COLO668 (cell line): ENCODE data around the gene SRGAP3.

Experiments used
- DNase-seq: peaks from one replicate; lab custom pipeline; 2025; ENCODE audit not compliant: unreplicated experiment; lab: John Stamatoyannopoulos, UW

The SRGAP3 gene

GRCh38 chr3:9151240-9151639, 98.2 kb downstream of the SRGAP3 start:
- no peak for DNase-seq

GRCh38 chr3:9149566-9149965, 99.9 kb downstream of the SRGAP3 start:
- DNase-seq: no peak

GRCh38 chr3:9147896-9148266, 101.6 kb downstream of the SRGAP3 start:
- DNase-seq: no peak

- DNase-seq: no peak
Measured at GRCh38 chr3:9147215-9147895, 102.1 kb downstream of the SRGAP3 start.

- no peak for DNase-seq
Measured at GRCh38 chr3:9146367-9147071, 102.9 kb downstream of the SRGAP3 start.

GRCh38 chr3:9143184-9143583, 106.3 kb downstream of the SRGAP3 start:
- no peak for DNase-seq

GRCh38 chr3:9142362-9142761, 107.1 kb downstream of the SRGAP3 start:
- no peak for DNase-seq

GRCh38 chr3:9141928-9142289, 107.5 kb downstream of the SRGAP3 start:
- DNase-seq: no peak

- no peak for DNase-seq
Measured at GRCh38 chr3:9139366-9139765, 110.1 kb downstream of the SRGAP3 start.

GRCh38 chr3:9137676-9138075, 111.8 kb downstream of the SRGAP3 start:
- DNase-seq: no peak

- no peak for DNase-seq
Measured at GRCh38 chr3:9136746-9137465, 112.5 kb downstream of the SRGAP3 start.

- no peak for DNase-seq
Measured at GRCh38 chr3:9135930-9136525, 113.4 kb downstream of the SRGAP3 start.

GRCh38 chr3:9135526-9135925, 113.9 kb downstream of the SRGAP3 start:
- DNase-seq: no peak

GRCh38 chr3:9133656-9134055, 115.8 kb downstream of the SRGAP3 start:
- no peak for DNase-seq

GRCh38 chr3:9130345-9131305, 118.8 kb downstream of the SRGAP3 start:
- DNase-seq: no peak

- DNase-seq: no peak
Measured at GRCh38 chr3:9129365-9129764, 120.1 kb downstream of the SRGAP3 start.

- no peak for DNase-seq
Measured at GRCh38 chr3:9125278-9125951, 124.0 kb downstream of the SRGAP3 start.

- DNase-seq: no peak
Measured at GRCh38 chr3:9124730-9125129, 124.7 kb downstream of the SRGAP3 start.

- no peak for DNase-seq
Measured at GRCh38 chr3:9123840-9124239, 125.6 kb downstream of the SRGAP3 start.

GRCh38 chr3:9122732-9123364, 126.6 kb downstream of the SRGAP3 start:
- no peak for DNase-seq
